ENCODE results near the gene LAMA4.

- no peak for TF ChIP-seq EZH2 (IDR thresholded peaks at IDR 0.05; ENCODE audit: borderline replicate concordance, insufficient read depth, low read length, poor library complexity, severe bottlenecking)
- TF ChIP-seq CTCF (IDR thresholded peaks at IDR 0.05; ENCODE audit: poor library complexity, severe bottlenecking): no peak
- no peak for TF ChIP-seq SMC3 (conservative IDR thresholded peaks at IDR 0.05; ENCODE audit: poor library complexity)
- no peak for TF ChIP-seq TAF1 (IDR thresholded peaks at IDR 0.05; ENCODE audit: low read depth)
- TF ChIP-seq MXI1 (conservative IDR thresholded peaks at IDR 0.05; ENCODE audit: poor library complexity, severe bottlenecking): no peak
- no peak for TF ChIP-seq EP300 (conservative IDR thresholded peaks at IDR 0.05; ENCODE audit: poor library complexity, severe bottlenecking)
Observed at GRCh38 chr6:112207131-112207530, 47.2 kb downstream of the LAMA4 start.
